HepG2 (cell line): ENCODE results near the gene SHISA6. TPM values are rescaled to one million over a fixed set of nuclear protein-coding genes. Genes with fewer than 3 reads are reported as not detected.

Source experiments
- ATAC-seq: fragments of 200-7000 bp; cut with Tn5 transposase; 3 replicates; pipeline ENCODE4 v1.9.1; 2020; ENCODE audit warnings: mild to moderate bottlenecking, moderate library complexity
- BruUV-seq: library from RNA; stranded (reverse); fragments of 400-500 nt; replicated peaks from 2 replicates; lab custom pipeline; 2021; lab: Mats Ljungman, UMichigan
- CTCF ChIA-PET: fragments of 300-600 bp; formaldehyde crosslinking; extraction: SDS; loops from one replicate; lab custom pipeline; 2021; ENCODE audit warnings: low total read pairs, inconsistent platforms, low intra/inter-chr PET ratio; lab: Yijun Ruan, JAX
- POLR2A ChIA-PET: fragments of 350-600 bp; sonication (Branson Sonifier 250); formaldehyde crosslinking; loops from one replicate; lab custom pipeline; 2020; ENCODE audit warnings: antibody characterized with exemption, inconsistent platforms; lab: Yijun Ruan, JAX
- DNase-seq: peaks from one replicate; pipeline ENCODE4 v3.0.0-alpha.2; 2015; ENCODE audit warnings: low spot score
- FAIRE-seq: peaks from 3 replicates; lab custom pipeline; 2011; peaks lifted over from hg19 to GRCh38; lab: Jason Lieb, UNC
- H2AFZ ChIP-seq: one replicate; pipeline ENCODE4 v1.6.1; 2011; ENCODE audit warnings: low read length, inconsistent platforms
- H3K27ac ChIP-seq: fragments of 300-600 bp; 3 replicates; pipeline ENCODE4 v1.8.0; 2011; ENCODE audit warnings: mixed run types, mild to moderate bottlenecking, mixed read lengths, low read length, inconsistent platforms; ENCODE audit not compliant: insufficient read depth; ENCODE audit errors: extremely low read length
- H3K27me3 ChIP-seq, 2 experiments: fragments of 200-600 bp in 1 of 2; 2 replicates in 1 of 2; 3 replicates in 1 of 2; pipeline versions ENCODE4 v1.6.0 to v1.8.0; 2011; ENCODE audit warnings: low read length in 2 of 2, mild to moderate bottlenecking in 2 of 2, moderate library complexity in 2 of 2, inconsistent platforms in 1 of 2; ENCODE audit not compliant: insufficient read depth in 2 of 2, control insufficient read depth in 1 of 2
- H3K36me3 ChIP-seq, 2 experiments: fragments of 200-600 bp in 1 of 2; replicated peaks in 1 of 2; 2 replicates in 1 of 2; 3 replicates in 1 of 2; pipeline versions ENCODE4 v1.5.1 to v1.8.0; 2011; ENCODE audit warnings: low read length in 2 of 2, inconsistent platforms in 1 of 2; ENCODE audit not compliant: insufficient read depth in 2 of 2, control insufficient read depth in 1 of 2
- H3K4me1 ChIP-seq: 2 replicates; pipeline ENCODE4 v1.5.1; 2012; ENCODE audit warnings: low read length, inconsistent platforms; ENCODE audit not compliant: insufficient read depth
- H3K4me2 ChIP-seq: 2 replicates; pipeline ENCODE4 v1.6.0; 2011; ENCODE audit warnings: low read depth, low read length, inconsistent platforms
- H3K4me3 ChIP-seq, 3 experiments: fragments of 200-600 bp in 1 of 3; sonication (generic), shearing (Covaris generic) in 1 of 3; replicated peaks in 1 of 3; 2 replicates each; pipeline ENCODE4 v1.5.1; 2011 to 2016; ENCODE audit warnings: low read length in 3 of 3, inconsistent platforms in 2 of 3, low read depth in 2 of 3, mild to moderate bottlenecking in 2 of 3, control low read depth in 1 of 3, mixed read lengths in 1 of 3; ENCODE audit not compliant: insufficient read depth in 1 of 3
- H3K79me2 ChIP-seq: one replicate; pipeline ENCODE4 v1.6.1; 2011; ENCODE audit warnings: low read length, inconsistent platforms; ENCODE audit not compliant: insufficient read depth
- H3K9ac ChIP-seq: 2 replicates; pipeline ENCODE4 v1.6.0; 2011; ENCODE audit warnings: mild to moderate bottlenecking, low read depth, low read length, inconsistent platforms; ENCODE audit not compliant: insufficient read depth
- H3K9me3 ChIP-seq: 2 replicates; pipeline ENCODE4 v1.5.1; 2012; ENCODE audit warnings: mild to moderate bottlenecking, low read length
- H4K20me1 ChIP-seq: 2 replicates; pipeline ENCODE4 v1.6.0; 2011; ENCODE audit warnings: inconsistent platforms, mild to moderate bottlenecking, low read length, moderate library complexity; ENCODE audit not compliant: insufficient read depth
- DDIT3 ChIP-seq: sonication (generic); formaldehyde crosslinking; IDR thresholded peaks from 2 replicates; pipeline ENCODE4 v1.4.0; 2020; ENCODE audit warnings: mild to moderate bottlenecking, missing genetic modification reagents
- DMTF1 ChIP-seq: sonication (generic); formaldehyde crosslinking; IDR thresholded peaks from 2 replicates; pipeline ENCODE4 v1.4.0; 2020; ENCODE audit warnings: mild to moderate bottlenecking, missing genetic modification reagents
- E2F2 ChIP-seq: sonication (generic); formaldehyde crosslinking; IDR thresholded peaks from 2 replicates; pipeline ENCODE4 v1.4.0; 2020; ENCODE audit warnings: missing genetic modification reagents, borderline replicate concordance
- HNRNPUL1 ChIP-seq: fragments of 200-400 bp; formaldehyde crosslinking; IDR thresholded peaks from 2 replicates; pipeline ENCODE4 v1.6.1; 2017; ENCODE audit warnings: low read depth, mild to moderate bottlenecking, low read length, moderate library complexity
- NR2F1 ChIP-seq, 2 experiments: fragments of 450-650 bp in 1 of 2; formaldehyde crosslinking in 1 of 2; IDR thresholded peaks; 2 replicates each; pipeline versions ENCODE4 v1.5.0 to v1.6.1; 2016 to 2020; ENCODE audit warnings: mild to moderate bottlenecking in 1 of 2, missing compliant biosample characterization in 1 of 2, missing genetic modification reagents in 1 of 2, moderate library complexity in 1 of 2
- PTBP1 ChIP-seq: fragments of 200-400 bp; formaldehyde crosslinking; IDR thresholded peaks from 2 replicates; pipeline ENCODE4 v1.6.1; 2018; ENCODE audit warnings: low read length, low read depth; ENCODE audit not compliant: poor library complexity, severe bottlenecking
- SRY ChIP-seq: sonication (generic); formaldehyde crosslinking; IDR thresholded peaks from 2 replicates; pipeline ENCODE4 v1.8.0; 2022; ENCODE audit warnings: mild to moderate bottlenecking, missing genetic modification reagents
- THAP11 ChIP-seq: IDR thresholded peaks from 2 replicates; pipeline ENCODE4 v1.6.1; 2016; ENCODE audit warnings: missing biosample characterization, missing genetic modification reagents
- ZBTB10 ChIP-seq: sonication (generic); formaldehyde crosslinking; IDR thresholded peaks from 2 replicates; pipeline ENCODE4 v1.4.0; 2020; ENCODE audit warnings: missing genetic modification reagents, borderline replicate concordance
- ZNF234 ChIP-seq: sonication (generic); formaldehyde crosslinking; conservative IDR thresholded peaks from 2 replicates; pipeline ENCODE4 v1.5.1; 2020; ENCODE audit warnings: mild to moderate bottlenecking, missing genetic modification reagents
- ZNF263 ChIP-seq: sonication (generic); formaldehyde crosslinking; IDR thresholded peaks from 2 replicates; pipeline ENCODE4 v1.4.0; 2020; ENCODE audit warnings: missing genetic modification reagents
- ZNF720 ChIP-seq: sonication (generic); formaldehyde crosslinking; IDR thresholded peaks from 2 replicates; pipeline ENCODE4 v1.4.0; 2020; ENCODE audit warnings: missing genetic modification reagents
- ZNF780A ChIP-seq: sonication (generic); formaldehyde crosslinking; IDR thresholded peaks from 2 replicates; pipeline ENCODE4 v1.8.0; 2022; ENCODE audit warnings: mild to moderate bottlenecking, missing genetic modification reagents, moderate library complexity
- WGBS: methylation state at CpG from one replicate; pipeline ENCODE4 v1.1.6; 2017; ENCODE audit warnings: low lambda C conversion rate; 5-methylcytosine and 5-hydroxymethylcytosine counted together
- in situ Hi-C: cut with HindIII; loops from 2 replicates; pipeline ENCODE4 v1.10.0; 2017; ENCODE audit warnings: low pct_unique_long_range_greater_than_20kb; ENCODE audit not compliant: extremely low pct_ligation_motif_present
- intact Hi-C: fragments of 100-400 bp; cut with micrococcal nuclease; formaldehyde crosslinking; loops from one replicate; pipeline ENCODE4 v1.10.0; 2022; ENCODE audit not compliant: unreplicated experiment
- polyA plus RNA-seq, 8 experiments: library from polyadenylated mRNA; depleted of rRNA in 3 of 8; stranded (reverse) in 7 of 8; unstranded in 1 of 8; fragments of >200 nt; fragmentation: Illumina TruSeq in 4 of 8; extraction: Trizol in 4 of 8; gene quantifications; 2 replicates each; pipeline versions ENCODE4 v1.2.1 to v1.2.3, GENCODE V29; 2011 to 2016; ENCODE audit warnings: low read depth in 4 of 8, missing spikeins in 1 of 8, mixed read lengths in 1 of 8; ENCODE audit not compliant: insufficient read depth in 1 of 8
- total RNA-seq, 5 experiments: library from RNA; depleted of rRNA; stranded (reverse); fragments of >200 nt; fragmentation: Illumina TruSeq; extraction: Trizol; gene quantifications; 2 replicates each; pipeline ENCODE4 v1.2.3, GENCODE V29; 2016; ENCODE audit warnings: low read depth in 1 of 5

SHISA6 gene
- total and polyA plus RNA-seq, 2 of the 13 experiments (the other 11 are each of a cell fraction or from before 2014, with no cell fraction given), result not detected

GRCh38 chr17:11558681-11559234, 317.7 kb downstream of the SHISA6 start (continued):
- TF ChIP-seq ZNF720 (CRISPR knock-in tag), result no peak
- TF ChIP-seq DDIT3, result no peak
- no peak for TF ChIP-seq ZNF263 (CRISPR knock-in tag)
- TF ChIP-seq, all 625 proteins: peak for 0

- H3K4me1 ChIP-seq, result no peaks in the 10 kb centered on the region
- no peak overlapping the region for H3K4me3 ChIP-seq
- H3K36me3 ChIP-seq, result no peaks in the 10 kb centered on the region
- intact Hi-C loops (no loop called here), in situ Hi-C loops (no loop called here)
- POLR2A ChIA-PET, result no interaction called here
- H2AFZ ChIP-seq, result no peak overlapping the region
- DNase-seq (no peak), ATAC-seq (no peak), FAIRE-seq (no peak)
- H3K79me2 ChIP-seq, result no peaks in the 10 kb centered on the region
- no peak overlapping the region for H3K4me2 ChIP-seq
- no TSS peak for BruUV-seq
- TF ChIP-seq SRY, result no peak
- TF ChIP-seq ZNF780A, result no peak
- no peak for TF ChIP-seq NR2F1 (CRISPR knock-in tag; IDR thresholded peaks at IDR 0.05)
- no peak for TF ChIP-seq ZBTB10 (CRISPR knock-in tag)
- TF ChIP-seq E2F2 (CRISPR knock-in tag), result no peak
- no peak for TF ChIP-seq ZNF234 (CRISPR knock-in tag)
- TF ChIP-seq PTBP1, result no peak
- TF ChIP-seq DMTF1 (CRISPR knock-in tag), result no peak
- TF ChIP-seq HNRNPUL1, result no peak
- no peak for TF ChIP-seq THAP11 (CRISPR knock-in tag)
- CTCF ChIA-PET, result no interaction called here
- 0% methylated on average over 2 of the region's 7 CpGs for WGBS
- no peak overlapping the region for H3K9ac ChIP-seq
- H3K27ac ChIP-seq, result no peak overlapping the region
- no peaks in the 10 kb centered on the region for H4K20me1 ChIP-seq
- H3K27me3 ChIP-seq, result 0 out of 5 replicates have a peak, but pooled peaks cover 0 to 3% of the 10 kb centered on the region in 2 experiments
- no peaks in the 10 kb centered on the region for H3K9me3 ChIP-seq
Measured at GRCh38 chr17:11559601-11560000, 318.6 kb downstream of the SHISA6 start.
